HepG2 (cell line): ENCODE results near the gene LMOD1.

Experiments used
- BHLHE40 ChIP-seq: IDR thresholded peaks from 2 replicates; pipeline ENCODE4 v1.6.1; 2011; ENCODE audit warnings: low read length, improper control_type of control experiment
- CBFB ChIP-seq: sonication (generic); formaldehyde crosslinking; IDR thresholded peaks from 2 replicates; pipeline ENCODE4 v1.4.0; 2020; ENCODE audit warnings: missing genetic modification reagents
- TAF1 ChIP-seq: sonication (generic); formaldehyde crosslinking; IDR thresholded peaks from 2 replicates; pipeline ENCODE4 v1.4.0; 2020; ENCODE audit warnings: missing genetic modification reagents
- ZFAT ChIP-seq: sonication (generic); formaldehyde crosslinking; conservative IDR thresholded peaks from 2 replicates; pipeline ENCODE4 v1.8.1; 2023; ENCODE audit warnings: missing genetic modification reagents, inconsistent platforms
- ZNF136 ChIP-seq: sonication (generic); formaldehyde crosslinking; IDR thresholded peaks from 2 replicates; pipeline ENCODE4 v1.8.1; 2022; ENCODE audit warnings: low read depth, mild to moderate bottlenecking, moderate library complexity, missing genetic modification reagents
- TF ChIP-seq, protein P1 (sequence below), 2 experiments: sonication (generic) in 1 of 2; formaldehyde crosslinking in 1 of 2; IDR thresholded peaks; 2 replicates each; pipeline versions ENCODE4 v1.4.0 to v1.6.1; 2018 to 2020; ENCODE audit warnings: missing genetic modification reagents in 2 of 2, borderline replicate concordance in 1 of 2, low read depth in 1 of 2, mild to moderate bottlenecking in 1 of 2, missing biosample characterization in 1 of 2
- TF ChIP-seq, protein P2 (sequence below): sonication (generic); formaldehyde crosslinking; IDR thresholded peaks from 2 replicates; pipeline ENCODE4 v1.4.0; 2020; ENCODE audit warnings: missing genetic modification reagents, borderline replicate concordance

DNA sequence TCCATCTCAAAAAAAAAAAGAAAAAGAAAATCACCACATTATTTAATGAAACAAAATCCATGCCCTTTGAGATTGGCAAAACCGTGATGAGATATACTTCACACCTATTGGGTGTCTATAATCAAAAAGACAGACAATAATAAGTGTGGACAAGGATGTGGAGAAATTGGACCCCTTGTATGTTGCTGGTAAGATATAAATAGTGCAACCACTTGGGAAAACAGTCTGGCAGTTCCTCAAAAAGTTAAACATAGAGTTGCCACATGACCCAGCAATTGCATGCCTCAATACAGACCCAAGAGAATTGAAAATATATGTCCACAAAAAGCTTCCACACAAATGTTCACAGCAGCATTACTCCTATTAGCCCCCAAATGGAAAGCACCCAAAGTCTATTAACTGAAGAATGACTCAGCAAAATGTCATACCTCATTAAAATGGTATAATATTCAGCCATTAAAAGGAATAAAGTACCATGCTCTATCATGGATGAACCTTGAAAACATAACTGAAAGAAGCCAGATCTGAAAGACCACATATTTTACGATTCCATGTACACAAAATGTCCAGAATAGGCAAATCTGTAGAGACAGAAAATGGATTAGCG is 24.3 kb downstream of the LMOD1 start:
- no peak for TF ChIP-seq CBFB (CRISPR knock-in tag)
- TF ChIP-seq, protein P1, sequence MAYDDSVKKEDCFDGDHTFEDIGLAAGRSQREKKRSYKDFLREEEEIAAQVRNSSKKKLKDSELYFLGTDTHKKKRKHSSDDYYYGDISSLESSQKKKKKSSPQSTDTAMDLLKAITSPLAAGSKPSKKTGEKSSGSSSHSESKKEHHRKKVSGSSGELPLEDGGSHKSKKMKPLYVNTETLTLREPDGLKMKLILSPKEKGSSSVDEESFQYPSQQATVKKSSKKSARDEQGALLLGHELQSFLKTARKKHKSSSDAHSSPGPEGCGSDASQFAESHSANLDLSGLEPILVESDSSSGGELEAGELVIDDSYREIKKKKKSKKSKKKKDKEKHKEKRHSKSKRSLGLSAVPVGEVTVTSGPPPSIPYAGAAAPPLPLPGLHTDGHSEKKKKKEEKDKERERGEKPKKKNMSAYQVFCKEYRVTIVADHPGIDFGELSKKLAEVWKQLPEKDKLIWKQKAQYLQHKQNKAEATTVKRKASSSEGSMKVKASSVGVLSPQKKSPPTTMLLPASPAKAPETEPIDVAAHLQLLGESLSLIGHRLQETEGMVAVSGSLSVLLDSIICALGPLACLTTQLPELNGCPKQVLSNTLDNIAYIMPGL (CRISPR knock-in tag; IDR thresholded peaks at IDR 0.05; ENCODE audit: borderline replicate concordance in 1 of 2, low read depth in 1 of 2): no peak
- TF ChIP-seq, protein P2, sequence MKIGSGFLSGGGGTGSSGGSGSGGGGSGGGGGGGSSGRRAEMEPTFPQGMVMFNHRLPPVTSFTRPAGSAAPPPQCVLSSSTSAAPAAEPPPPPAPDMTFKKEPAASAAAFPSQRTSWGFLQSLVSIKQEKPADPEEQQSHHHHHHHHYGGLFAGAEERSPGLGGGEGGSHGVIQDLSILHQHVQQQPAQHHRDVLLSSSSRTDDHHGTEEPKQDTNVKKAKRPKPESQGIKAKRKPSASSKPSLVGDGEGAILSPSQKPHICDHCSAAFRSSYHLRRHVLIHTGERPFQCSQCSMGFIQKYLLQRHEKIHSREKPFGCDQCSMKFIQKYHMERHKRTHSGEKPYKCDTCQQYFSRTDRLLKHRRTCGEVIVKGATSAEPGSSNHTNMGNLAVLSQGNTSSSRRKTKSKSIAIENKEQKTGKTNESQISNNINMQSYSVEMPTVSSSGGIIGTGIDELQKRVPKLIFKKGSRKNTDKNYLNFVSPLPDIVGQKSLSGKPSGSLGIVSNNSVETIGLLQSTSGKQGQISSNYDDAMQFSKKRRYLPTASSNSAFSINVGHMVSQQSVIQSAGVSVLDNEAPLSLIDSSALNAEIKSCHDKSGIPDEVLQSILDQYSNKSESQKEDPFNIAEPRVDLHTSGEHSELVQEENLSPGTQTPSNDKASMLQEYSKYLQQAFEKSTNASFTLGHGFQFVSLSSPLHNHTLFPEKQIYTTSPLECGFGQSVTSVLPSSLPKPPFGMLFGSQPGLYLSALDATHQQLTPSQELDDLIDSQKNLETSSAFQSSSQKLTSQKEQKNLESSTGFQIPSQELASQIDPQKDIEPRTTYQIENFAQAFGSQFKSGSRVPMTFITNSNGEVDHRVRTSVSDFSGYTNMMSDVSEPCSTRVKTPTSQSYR (CRISPR knock-in tag): no peak
- TF ChIP-seq BHLHE40: no peak
- no peak for TF ChIP-seq TAF1 (CRISPR knock-in tag)
- no peak for TF ChIP-seq ZNF136 (CRISPR knock-in tag)
- no peak for TF ChIP-seq ZFAT (CRISPR knock-in tag)
